Brain microvascular endothelial cell (primary cell): ENCODE results near the gene PRKD3.

Experiments
- DNase-seq: peaks from one replicate; pipeline ENCODE4 v3.0.0-alpha.2; 2020
- H3K27ac ChIP-seq: fragments of 250-450 bp; sonication (Bioruptor Pico); 2 replicates; pipeline ENCODE4 v1.5.1; 2020; ENCODE audit warnings: mild to moderate bottlenecking, moderate library complexity
- H3K27me3 ChIP-seq: fragments of 250-450 bp; sonication (Bioruptor Pico); replicated peaks from 2 replicates; pipeline ENCODE4 v1.5.1; 2020; ENCODE audit warnings: mild to moderate bottlenecking
- H3K36me3 ChIP-seq: fragments of 250-450 bp; sonication (Bioruptor Pico); replicated peaks from 2 replicates; pipeline ENCODE4 v1.5.1; 2020; ENCODE audit warnings: mild to moderate bottlenecking
- H3K4me3 ChIP-seq: 2 replicates; pipeline ENCODE4 v1.5.1; 2011; ENCODE audit warnings: low read depth, mild to moderate bottlenecking, control low read depth, low read length, moderate library complexity
- in situ Hi-C: cut with HindIII; loops from 2 replicates; pipeline ENCODE4 v1.10.0; 2017; ENCODE audit warnings: low sequenced_read_pairs, low pct_ligation_motif_present
- TF ChIP-seq, protein P1 (sequence below): IDR thresholded peaks from 2 replicates; pipeline ENCODE4 v1.5.1; 2011; ENCODE audit warnings: low read depth, mild to moderate bottlenecking, moderate library complexity, low read length, control low read depth, inconsistent platforms; ENCODE audit errors: missing control alignments

The PRKD3 gene

GRCh38 chr2:37317746-37318145, 6.9 kb downstream of the PRKD3 start:
- no peak overlapping the region for H3K27ac ChIP-seq
- H3K27me3 ChIP-seq = no peaks in the 10 kb centered on the region
- in situ Hi-C loops = no loop called here
- H3K36me3 ChIP-seq = peaks cover 6% of the 10 kb centered on the region
- no peak for DNase-seq
- TF ChIP-seq, protein P1, sequence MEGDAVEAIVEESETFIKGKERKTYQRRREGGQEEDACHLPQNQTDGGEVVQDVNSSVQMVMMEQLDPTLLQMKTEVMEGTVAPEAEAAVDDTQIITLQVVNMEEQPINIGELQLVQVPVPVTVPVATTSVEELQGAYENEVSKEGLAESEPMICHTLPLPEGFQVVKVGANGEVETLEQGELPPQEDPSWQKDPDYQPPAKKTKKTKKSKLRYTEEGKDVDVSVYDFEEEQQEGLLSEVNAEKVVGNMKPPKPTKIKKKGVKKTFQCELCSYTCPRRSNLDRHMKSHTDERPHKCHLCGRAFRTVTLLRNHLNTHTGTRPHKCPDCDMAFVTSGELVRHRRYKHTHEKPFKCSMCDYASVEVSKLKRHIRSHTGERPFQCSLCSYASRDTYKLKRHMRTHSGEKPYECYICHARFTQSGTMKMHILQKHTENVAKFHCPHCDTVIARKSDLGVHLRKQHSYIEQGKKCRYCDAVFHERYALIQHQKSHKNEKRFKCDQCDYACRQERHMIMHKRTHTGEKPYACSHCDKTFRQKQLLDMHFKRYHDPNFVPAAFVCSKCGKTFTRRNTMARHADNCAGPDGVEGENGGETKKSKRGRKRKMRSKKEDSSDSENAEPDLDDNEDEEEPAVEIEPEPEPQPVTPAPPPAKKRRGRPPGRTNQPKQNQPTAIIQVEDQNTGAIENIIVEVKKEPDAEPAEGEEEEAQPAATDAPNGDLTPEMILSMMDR = no peak
- H3K4me3 ChIP-seq = no peak overlapping the region

GRCh38 chr2:37316181-37316580, 8.5 kb downstream of the PRKD3 start:
- Histone ChIP-seq H3K27me3 (no peaks in the 10 kb centered on the region), H3K4me3 (no peak overlapping the region), H3K36me3 (peaks cover 6% of the 10 kb centered on the region), H3K27ac (no peak overlapping the region)
- in situ Hi-C loops = no loop called here
- no peak for DNase-seq
- TF ChIP-seq, protein P1 = no peak

- TF ChIP-seq, protein P1 = no peak
- Histone ChIP-seq H3K36me3 (peaks cover 6% of the 10 kb centered on the region), H3K4me3 (no peak overlapping the region), H3K27me3 (no peaks in the 10 kb centered on the region), H3K27ac (no peak overlapping the region)
- DNase-seq = no peak
- in situ Hi-C loops = no loop called here
Measured at GRCh38 chr2:37315364-37315763, 9.3 kb downstream of the PRKD3 start.

DNA sequence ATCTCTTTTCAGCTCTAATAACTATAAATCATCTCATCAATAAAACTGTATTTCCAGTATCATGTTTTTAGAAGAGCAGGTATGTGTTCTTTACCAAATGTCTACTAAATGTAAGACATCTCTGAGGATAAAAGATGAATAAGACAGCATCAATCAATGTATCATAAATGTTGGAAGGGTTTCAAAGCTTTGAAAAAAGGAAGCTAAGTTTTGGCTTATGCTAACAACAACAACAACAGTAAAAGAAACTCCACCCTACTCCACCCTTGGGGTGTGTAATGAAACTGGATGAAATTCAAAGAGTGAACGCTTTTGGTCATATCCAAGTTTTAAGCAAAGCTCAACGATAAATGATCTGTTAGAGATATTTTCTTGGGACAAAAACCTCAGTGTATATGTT, 17.1 kb downstream of the PRKD3 start:
- Histone ChIP-seq H3K27me3 (no peaks in the 10 kb centered on the region), H3K36me3 (no peaks in the 10 kb centered on the region), H3K27ac (no peak overlapping the region), H3K4me3 (no peak overlapping the region)
- in situ Hi-C loops = no loop called here
- no peak for DNase-seq
- TF ChIP-seq, protein P1 = no peak

- no peaks in the 10 kb centered on the region for H3K36me3 ChIP-seq
- no peaks in the 10 kb centered on the region for H3K27me3 ChIP-seq
- TF ChIP-seq, protein P1 = no peak
- no peak overlapping the region for H3K27ac ChIP-seq
- DNase-seq = no peak
- H3K4me3 ChIP-seq = no peak overlapping the region
- in situ Hi-C loops = no loop called here
Measured at GRCh38 chr2:37306024-37306423, 18.6 kb downstream of the PRKD3 start.

DNA sequence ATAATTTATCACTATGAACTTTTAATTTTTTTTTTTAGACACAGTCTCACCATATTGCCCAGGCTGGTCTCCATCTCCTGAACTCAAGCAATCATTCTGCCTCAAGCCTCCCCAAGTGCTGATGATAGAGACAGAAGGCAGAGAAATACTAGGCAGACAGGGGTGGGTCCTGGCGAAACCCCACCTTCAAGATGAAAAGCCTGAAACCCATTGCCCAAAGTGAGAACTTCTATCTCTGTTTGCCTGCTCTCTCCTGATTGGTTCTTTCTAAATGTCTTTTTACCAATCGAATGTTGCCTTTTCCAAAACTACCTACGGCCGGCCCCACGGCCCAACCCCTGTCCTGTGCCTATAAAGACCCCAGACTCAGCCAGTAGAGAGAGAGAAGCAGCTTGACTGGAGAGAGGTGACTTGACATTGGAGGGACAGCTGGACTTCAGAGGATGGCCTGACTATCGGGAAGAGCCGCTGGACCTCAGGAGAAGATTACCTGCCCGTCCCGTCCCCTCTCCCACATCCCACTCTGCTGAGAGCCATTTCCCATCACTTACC, 21.9 kb downstream of the PRKD3 start:
- DNase-seq = no peak
- Histone ChIP-seq H3K27me3 (no peaks in the 10 kb centered on the region), H3K36me3 (no peaks in the 10 kb centered on the region), H3K4me3 (no peak overlapping the region), H3K27ac (no peak overlapping the region)
- TF ChIP-seq, protein P1 = no peak
- in situ Hi-C loops = no loop called here
